Cardiac fibroblast (primary cell): ENCODE results near the gene SPINK2.

ENCODE experiments used
- DNase-seq, 2 donors: peaks; one replicate each; pipeline versions ENCODE4 v3.0.0 to v3.0.0-alpha.2; 2010; ENCODE audit warnings: low read depth in 2 of 2
- H3K4me3 ChIP-seq, 2 donors: replicated peaks in 1 of 2; 1 replicate in 1 of 2; 2 replicates in 1 of 2; pipeline ENCODE4 v1.5.1; 2011; ENCODE audit warnings: low read depth in 2 of 2, low read length in 2 of 2, mild to moderate bottlenecking in 2 of 2, moderate library complexity in 1 of 2
- CTCF ChIP-seq: IDR thresholded peaks from one replicate; pipeline ENCODE4 v1.5.1; 2011; ENCODE audit warnings: low read depth, mild to moderate bottlenecking, low read length, inconsistent platforms

Gene SPINK2

GRCh38 chr4:56821381-56822243, at the start of gene SPINK2:
SPINK2 (minus strand) TSS chr4:56821701; CDS start chr4:56821662, 39 bp downstream.
- TF ChIP-seq CTCF, result no peak
- peak within 1 kb of the TSS; percentile 33 to 37 for H3K4me3 ChIP-seq
- no peak for DNase-seq

- no peak for TF ChIP-seq CTCF
- peak in 1 of 2 donors; percentile 36 for DNase-seq
- H3K4me3 ChIP-seq, result no peak overlapping the region
Measured at GRCh38 chr4:56870946-56871345, 49.4 kb upstream of the SPINK2 start.

- DNase-seq, result no peak
- TF ChIP-seq CTCF, result no peak
- no peak overlapping the region for H3K4me3 ChIP-seq
Measured at GRCh38 chr4:56863441-56864139, 42.1 kb upstream of the SPINK2 start.

GRCh38 chr4:56861360-56861759, 39.9 kb upstream of the SPINK2 start:
- DNase-seq, result peak in 1 of 2 donors; percentile 7
- no peak overlapping the region for H3K4me3 ChIP-seq

GRCh38 chr4:56860781-56861180, 39.3 kb upstream of the SPINK2 start:
- no peak for TF ChIP-seq CTCF
- no peak for DNase-seq
- H3K4me3 ChIP-seq, result no peak overlapping the region

More at GRCh38 chr4:56861360-56861759, 39.9 kb upstream of the SPINK2 start:
- TF ChIP-seq CTCF, result no peak

- no peak for TF ChIP-seq CTCF
- H3K4me3 ChIP-seq, result no peak overlapping the region
- DNase-seq, result no peak
Measured at GRCh38 chr4:56859841-56860240, 38.3 kb upstream of the SPINK2 start.
